ENCODE results near the gene CTSW.

The CTSW gene

DNA sequence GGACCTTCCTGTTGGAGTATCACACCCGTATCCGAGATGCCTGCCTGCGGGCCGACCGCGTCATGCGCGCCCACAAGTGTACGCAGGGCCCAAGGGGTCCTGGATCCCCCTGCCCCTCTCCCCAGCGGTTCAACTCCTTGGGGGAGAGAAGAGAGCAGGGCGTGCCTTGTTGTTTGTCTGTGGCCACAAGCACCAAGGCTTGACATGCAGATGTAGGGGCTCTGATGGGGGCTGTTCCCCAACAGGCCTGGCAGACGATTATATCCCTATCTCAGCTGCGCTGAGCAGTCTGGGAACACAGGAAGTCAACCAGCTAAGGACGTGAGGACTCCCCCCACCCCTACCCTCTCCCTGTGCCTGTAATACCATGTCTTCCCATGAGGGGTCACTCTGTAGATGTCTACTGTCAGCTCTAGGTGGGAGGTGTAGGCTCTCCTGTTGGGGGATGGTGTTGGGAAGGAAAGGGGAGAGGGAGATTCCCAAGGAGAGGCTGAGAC is 28.5 kb upstream of the CTSW start:
- no peaks in the 10 kb centered on the region for H3K27me3 ChIP-seq (ENCODE audit: insufficient read depth, low read length)
- H3K4me3 ChIP-seq (ENCODE audit: low read length) = no peak overlapping the region
- peaks cover 4% of the 10 kb centered on the region for H3K4me1 ChIP-seq (ENCODE audit: insufficient read depth, low read length)
- peaks cover 40% of the 10 kb centered on the region for H3K36me3 ChIP-seq (ENCODE audit: insufficient read depth, low read length)
- H2AFZ ChIP-seq (ENCODE audit: low read depth, low read length) = no peak overlapping the region
- peaks cover 7% of the 10 kb centered on the region for H3K9me3 ChIP-seq (ENCODE audit: low read length)

DNA sequence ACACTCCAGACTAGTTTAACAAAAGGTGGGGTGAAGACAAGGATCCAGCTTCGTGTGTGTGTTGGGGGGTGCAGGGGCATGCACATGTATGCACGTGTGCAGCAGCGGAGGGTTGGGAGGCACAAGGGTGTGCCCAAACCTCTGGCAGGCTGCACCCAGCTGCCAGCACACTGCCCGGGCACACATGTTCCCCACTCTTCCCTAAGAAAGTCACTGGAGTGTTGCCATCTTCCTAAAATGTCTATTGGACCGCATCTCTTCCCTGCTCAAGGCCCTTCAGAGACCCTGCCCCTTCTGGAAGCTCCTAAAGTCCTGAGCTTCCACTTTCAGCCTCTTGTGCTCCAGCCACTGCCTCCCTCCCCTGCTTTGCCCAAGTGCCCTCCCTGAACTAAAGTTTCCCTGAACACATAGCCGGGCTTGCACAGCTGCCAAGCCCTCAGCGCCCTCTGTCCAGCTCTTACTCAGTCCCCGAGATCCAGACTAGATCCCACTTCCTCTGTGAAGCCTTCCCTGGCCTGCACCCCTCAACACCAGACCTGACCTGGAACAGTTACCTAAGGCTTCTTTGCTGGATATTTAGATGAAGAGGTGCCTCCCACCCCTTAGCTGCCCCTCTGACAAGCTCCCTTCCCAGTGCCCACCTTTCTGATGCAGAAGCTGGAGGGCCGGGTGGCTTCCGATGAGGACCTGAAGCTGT is 27.7 kb upstream of the CTSW start:
- Histone ChIP-seq H3K4me1 (ENCODE audit: insufficient read depth, low read length) (peaks cover 11% of the 10 kb centered on the region), H3K9me3 (ENCODE audit: low read length) (peaks cover 7% of the 10 kb centered on the region), H2AFZ (ENCODE audit: low read depth, low read length) (no peak overlapping the region), H3K36me3 (ENCODE audit: insufficient read depth, low read length) (peaks cover 45% of the 10 kb centered on the region), H3K27me3 (ENCODE audit: insufficient read depth, low read length) (no peaks in the 10 kb centered on the region), H3K4me3 (ENCODE audit: low read length) (no peak overlapping the region)

DNA sequence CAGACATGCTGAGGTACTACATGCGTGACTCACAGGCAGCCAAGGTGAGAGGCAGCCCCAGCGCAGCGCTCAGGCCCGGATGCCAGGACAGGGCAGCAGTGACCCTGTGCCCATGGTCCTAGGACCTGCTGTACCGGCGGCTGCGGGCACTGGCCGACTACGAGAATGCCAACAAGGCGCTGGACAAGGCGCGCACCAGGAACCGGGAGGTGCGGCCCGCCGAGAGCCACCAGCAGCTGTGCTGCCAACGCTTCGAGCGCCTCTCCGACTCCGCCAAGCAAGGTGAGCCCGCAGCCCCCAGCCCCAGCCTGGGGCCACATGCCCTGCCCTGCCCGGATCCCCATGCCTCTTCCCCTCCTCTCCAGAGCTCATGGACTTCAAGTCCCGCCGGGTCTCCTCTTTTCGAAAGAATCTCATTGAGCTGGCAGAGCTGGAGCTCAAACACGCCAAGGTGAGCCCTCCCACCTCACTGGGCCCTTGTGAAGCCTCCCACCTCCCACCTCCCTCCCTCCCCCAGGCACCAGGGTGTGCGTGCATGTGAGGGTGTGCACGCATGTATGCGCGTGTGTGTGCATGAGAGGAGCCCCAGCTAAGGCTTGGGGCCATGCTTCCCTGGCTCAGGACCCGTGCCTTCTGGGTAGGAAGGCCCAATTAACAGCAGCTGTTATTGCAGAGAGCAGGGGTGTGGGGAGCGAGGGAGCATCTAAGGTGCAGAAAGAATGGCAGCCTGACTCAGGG is 27.0 kb upstream of the CTSW start:
- Histone ChIP-seq H2AFZ (ENCODE audit: low read depth, low read length) (no peak overlapping the region), H3K4me3 (ENCODE audit: low read length) (no peak overlapping the region), H3K9me3 (ENCODE audit: low read length) (peaks cover 7% of the 10 kb centered on the region), H3K36me3 (ENCODE audit: insufficient read depth, low read length) (peaks cover 45% of the 10 kb centered on the region), H3K4me1 (ENCODE audit: insufficient read depth, low read length) (peaks cover 11% of the 10 kb centered on the region), H3K27me3 (ENCODE audit: insufficient read depth, low read length) (no peaks in the 10 kb centered on the region)

DNA sequence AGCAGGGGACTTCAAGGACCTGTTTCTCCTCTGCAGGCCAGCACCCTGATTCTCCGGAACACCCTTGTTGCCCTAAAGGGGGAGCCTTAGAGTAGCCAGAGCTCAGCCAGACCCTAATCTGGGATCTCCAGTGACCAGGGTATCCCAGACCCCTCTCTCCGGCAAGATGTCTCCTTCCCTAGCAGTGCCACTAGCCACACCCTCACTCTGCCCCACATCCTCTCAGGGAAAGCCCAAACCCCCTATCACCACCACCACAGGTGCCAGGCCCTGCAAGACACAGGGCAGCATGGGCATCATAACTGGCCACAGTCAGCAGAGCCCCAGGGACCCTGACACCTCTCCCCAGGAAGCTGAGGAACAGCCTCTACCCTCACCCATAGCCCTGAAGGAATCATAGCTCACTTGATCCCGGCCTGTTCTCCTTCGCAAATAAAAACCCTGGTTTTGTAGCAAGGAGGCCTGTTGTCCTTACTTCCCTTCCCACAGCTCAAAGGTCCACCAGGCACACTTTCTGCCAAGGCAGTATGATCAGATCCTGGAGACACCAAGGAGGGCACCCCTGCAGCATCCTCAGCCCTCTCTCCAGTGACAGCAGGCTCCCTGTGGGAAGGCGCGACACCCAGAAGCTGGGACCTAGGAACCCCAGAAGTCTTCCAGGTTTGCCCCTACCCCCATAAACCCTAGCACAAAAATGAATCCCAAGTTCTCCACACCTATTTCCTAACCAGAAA is 26.2 kb upstream of the CTSW start:
- H2AFZ ChIP-seq (ENCODE audit: low read depth, low read length) = no peak overlapping the region
- no peaks in the 10 kb centered on the region for H3K27me3 ChIP-seq (ENCODE audit: insufficient read depth, low read length)
- peaks cover 7% of the 10 kb centered on the region for H3K9me3 ChIP-seq (ENCODE audit: low read length)
- H3K36me3 ChIP-seq (ENCODE audit: insufficient read depth, low read length) = peaks cover 45% of the 10 kb centered on the region
- H3K4me1 ChIP-seq (ENCODE audit: insufficient read depth, low read length) = peaks cover 11% of the 10 kb centered on the region
- no peak overlapping the region for H3K4me3 ChIP-seq (ENCODE audit: low read length)

DNA sequence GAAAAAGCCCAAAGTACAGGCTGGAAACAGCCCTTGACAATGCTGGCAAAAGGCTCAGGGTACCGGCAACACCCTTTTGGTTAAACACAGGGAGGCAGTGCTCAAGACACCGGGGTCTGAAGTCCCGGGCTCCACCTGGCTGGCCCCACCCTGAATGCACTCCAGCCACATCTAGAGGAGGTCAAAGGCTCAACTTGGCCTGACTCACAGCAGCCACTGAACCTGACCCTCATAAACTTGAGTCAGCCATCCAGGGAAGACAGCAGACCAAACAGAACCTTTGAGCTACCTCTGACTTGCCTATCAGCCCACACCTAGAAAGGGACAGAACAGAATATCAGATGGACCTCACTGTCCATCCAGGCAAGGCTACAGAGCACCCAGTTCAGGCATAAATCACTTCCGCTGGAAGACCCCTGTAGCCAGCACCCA is 25.5 kb upstream of the CTSW start:
- H3K4me1 ChIP-seq (ENCODE audit: insufficient read depth, low read length) = peaks cover 17% of the 10 kb centered on the region
- H3K9me3 ChIP-seq (ENCODE audit: low read length) = peaks cover 7% of the 10 kb centered on the region
- no peaks in the 10 kb centered on the region for H3K27me3 ChIP-seq (ENCODE audit: insufficient read depth, low read length)
- H2AFZ ChIP-seq (ENCODE audit: low read depth, low read length) = no peak overlapping the region
- no peak overlapping the region for H3K4me3 ChIP-seq (ENCODE audit: low read length)
- H3K36me3 ChIP-seq (ENCODE audit: insufficient read depth, low read length) = peaks cover 45% of the 10 kb centered on the region

DNA sequence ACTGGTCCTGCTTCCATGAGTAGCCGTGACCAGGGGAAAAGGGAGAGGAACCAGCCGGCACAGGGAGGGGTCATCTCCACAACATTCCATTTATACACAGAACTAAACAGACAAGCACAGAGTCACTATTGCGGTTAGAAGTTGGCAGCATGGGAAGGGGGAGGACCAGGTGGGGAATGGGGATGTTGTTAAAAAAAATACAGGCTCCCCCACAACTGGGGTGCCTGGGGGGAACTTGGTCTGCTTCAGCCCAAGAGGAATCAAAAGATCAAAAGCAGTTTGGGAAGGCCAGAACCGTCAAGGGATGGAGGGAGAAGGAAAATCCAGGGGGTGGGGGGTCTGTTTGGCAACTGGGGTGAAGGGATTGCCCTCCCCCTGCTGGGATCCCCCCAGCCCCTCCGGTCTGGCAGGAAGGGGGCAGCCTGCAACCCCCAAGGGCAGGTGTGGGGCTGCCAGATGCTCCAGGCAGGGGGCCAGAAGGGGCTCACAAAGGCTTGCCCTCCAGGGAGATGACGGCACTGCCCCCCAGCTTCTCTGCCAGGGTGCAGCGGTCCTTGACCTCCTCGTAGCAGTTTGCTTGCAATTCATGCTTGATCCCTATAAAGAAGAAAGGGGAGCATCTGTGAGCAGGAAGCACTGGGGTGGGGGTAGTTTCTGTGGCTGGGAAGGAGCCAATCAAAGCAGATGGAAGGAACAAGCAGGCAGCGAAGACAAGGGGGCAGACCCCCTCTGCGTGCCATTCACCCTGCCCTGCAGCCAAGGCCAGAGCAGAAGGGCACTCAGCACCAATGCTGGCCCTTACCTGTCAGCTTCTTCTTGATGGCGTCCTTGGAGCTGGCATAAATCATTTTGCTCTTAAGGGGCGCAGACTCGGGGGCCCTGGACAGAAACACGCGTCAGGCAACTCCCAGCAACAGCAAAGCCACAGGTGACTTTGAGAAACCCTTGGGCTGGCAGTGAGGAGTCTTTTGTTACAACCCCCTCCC is 24.5 kb upstream of the CTSW start:
- Histone ChIP-seq H2AFZ (ENCODE audit: low read depth, low read length) (no peak overlapping the region), H3K36me3 (ENCODE audit: insufficient read depth, low read length) (peaks cover 45% of the 10 kb centered on the region), H3K27me3 (ENCODE audit: insufficient read depth, low read length) (no peaks in the 10 kb centered on the region), H3K4me1 (ENCODE audit: insufficient read depth, low read length) (peaks cover 17% of the 10 kb centered on the region), H3K4me3 (ENCODE audit: low read length) (no peak overlapping the region), H3K9me3 (ENCODE audit: low read length) (peaks cover 7% of the 10 kb centered on the region)

DNA sequence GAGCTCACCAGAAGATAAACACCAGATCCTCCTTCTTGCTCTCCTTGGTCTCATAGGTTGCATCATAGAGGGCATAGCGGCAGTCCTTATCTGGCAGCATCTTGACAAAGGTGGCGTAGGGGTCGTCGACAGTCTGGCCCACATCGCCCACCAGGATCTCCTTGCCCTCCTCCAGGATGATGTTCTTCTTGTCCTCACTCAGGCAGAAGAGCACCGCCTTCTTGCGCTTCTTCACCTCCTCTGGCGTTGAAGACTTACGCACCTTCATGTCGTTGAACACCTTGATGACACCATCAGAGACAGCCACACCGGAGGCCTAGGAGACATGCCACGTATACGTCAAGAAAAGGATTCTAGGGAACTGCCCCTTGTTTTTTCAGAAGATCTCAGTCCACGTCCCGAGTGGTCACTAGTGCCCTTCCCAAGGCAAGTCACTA is 23.7 kb upstream of the CTSW start:
- peaks cover 45% of the 10 kb centered on the region for H3K36me3 ChIP-seq (ENCODE audit: insufficient read depth, low read length)
- no peak overlapping the region for H2AFZ ChIP-seq (ENCODE audit: low read depth, low read length)
- peaks cover 7% of the 10 kb centered on the region for H3K9me3 ChIP-seq (ENCODE audit: low read length)
- H3K4me3 ChIP-seq (ENCODE audit: low read length) = peak overlapping the region; percentile 97
- no peaks in the 10 kb centered on the region for H3K27me3 ChIP-seq (ENCODE audit: insufficient read depth, low read length)
- peaks cover 19% of the 10 kb centered on the region for H3K4me1 ChIP-seq (ENCODE audit: insufficient read depth, low read length)

DNA sequence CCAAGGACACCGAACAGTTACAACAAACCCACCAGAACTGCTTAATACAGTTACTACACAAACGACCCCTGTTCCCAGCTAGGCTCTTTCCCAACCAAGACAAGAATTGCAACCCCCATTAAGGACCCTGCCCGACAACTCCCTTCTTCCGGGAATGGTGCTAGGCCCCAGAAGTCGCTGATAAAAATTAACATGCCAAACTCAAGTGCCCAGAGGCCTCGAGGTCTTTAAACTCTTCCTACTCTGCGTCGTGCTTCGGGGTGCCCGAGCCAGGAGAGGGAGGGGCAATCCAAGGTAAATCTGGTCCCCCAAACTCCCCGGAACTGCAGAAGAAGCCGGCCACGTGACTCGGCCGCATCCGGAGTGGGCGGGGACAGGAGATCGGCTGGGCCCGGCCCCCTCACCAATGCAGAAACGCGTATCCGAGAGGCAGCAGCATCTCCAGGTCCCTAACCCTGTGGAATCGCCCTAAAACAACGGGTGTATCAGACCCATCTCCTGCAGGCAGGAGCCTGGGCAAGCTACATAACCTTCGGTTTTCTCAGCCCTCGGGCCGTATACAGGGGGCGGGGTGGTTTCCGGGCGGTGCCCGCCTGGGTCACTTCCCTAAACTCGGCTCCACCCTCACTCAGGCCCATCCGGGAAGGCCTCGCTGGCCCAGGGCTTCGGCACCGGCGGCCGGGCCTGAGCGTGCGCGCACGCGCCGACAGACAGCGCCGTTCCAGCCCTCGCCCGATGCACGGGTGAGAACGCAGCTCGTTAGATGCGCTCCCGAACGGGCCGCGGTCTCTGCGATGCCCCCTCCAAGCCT is 22.7 kb upstream of the CTSW start:
- no peak overlapping the region for H2AFZ ChIP-seq (ENCODE audit: low read depth, low read length)
- peaks cover 28% of the 10 kb centered on the region for H3K4me1 ChIP-seq (ENCODE audit: insufficient read depth, low read length)
- H3K36me3 ChIP-seq (ENCODE audit: insufficient read depth, low read length) = peaks cover 51% of the 10 kb centered on the region
- no peaks in the 10 kb centered on the region for H3K9me3 ChIP-seq (ENCODE audit: low read length)
- H3K27me3 ChIP-seq (ENCODE audit: insufficient read depth, low read length) = no peaks in the 10 kb centered on the region
- H3K4me3 ChIP-seq (ENCODE audit: low read length) = peak overlapping the region; percentile 97

DNA sequence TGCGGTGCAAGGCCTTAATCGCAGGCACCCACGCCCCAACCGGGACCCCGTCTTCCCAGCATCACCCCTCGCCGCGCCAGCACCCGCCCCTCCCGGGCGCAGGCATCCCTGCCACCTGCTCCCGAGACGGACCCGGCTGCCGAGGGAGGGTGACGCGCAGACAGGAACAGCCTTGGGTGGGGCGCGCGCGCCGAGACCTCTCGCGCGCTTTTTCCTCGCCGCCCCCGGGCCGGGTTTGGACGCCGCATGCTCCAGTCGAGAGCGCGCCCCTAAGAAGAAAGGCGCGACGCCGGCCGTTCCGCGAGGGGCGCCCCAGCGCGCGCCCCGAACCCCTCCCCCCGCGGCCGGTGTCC is 22.2 kb upstream of the CTSW start:
- H3K4me1 ChIP-seq (ENCODE audit: insufficient read depth, low read length) = peaks cover 29% of the 10 kb centered on the region
- H3K4me3 ChIP-seq (ENCODE audit: low read length) = peak overlapping the region; percentile 97
- H3K27me3 ChIP-seq (ENCODE audit: insufficient read depth, low read length) = no peaks in the 10 kb centered on the region
- no peak overlapping the region for H2AFZ ChIP-seq (ENCODE audit: low read depth, low read length)
- H3K9me3 ChIP-seq (ENCODE audit: low read length) = no peaks in the 10 kb centered on the region
- peaks cover 53% of the 10 kb centered on the region for H3K36me3 ChIP-seq (ENCODE audit: insufficient read depth, low read length)

DNA sequence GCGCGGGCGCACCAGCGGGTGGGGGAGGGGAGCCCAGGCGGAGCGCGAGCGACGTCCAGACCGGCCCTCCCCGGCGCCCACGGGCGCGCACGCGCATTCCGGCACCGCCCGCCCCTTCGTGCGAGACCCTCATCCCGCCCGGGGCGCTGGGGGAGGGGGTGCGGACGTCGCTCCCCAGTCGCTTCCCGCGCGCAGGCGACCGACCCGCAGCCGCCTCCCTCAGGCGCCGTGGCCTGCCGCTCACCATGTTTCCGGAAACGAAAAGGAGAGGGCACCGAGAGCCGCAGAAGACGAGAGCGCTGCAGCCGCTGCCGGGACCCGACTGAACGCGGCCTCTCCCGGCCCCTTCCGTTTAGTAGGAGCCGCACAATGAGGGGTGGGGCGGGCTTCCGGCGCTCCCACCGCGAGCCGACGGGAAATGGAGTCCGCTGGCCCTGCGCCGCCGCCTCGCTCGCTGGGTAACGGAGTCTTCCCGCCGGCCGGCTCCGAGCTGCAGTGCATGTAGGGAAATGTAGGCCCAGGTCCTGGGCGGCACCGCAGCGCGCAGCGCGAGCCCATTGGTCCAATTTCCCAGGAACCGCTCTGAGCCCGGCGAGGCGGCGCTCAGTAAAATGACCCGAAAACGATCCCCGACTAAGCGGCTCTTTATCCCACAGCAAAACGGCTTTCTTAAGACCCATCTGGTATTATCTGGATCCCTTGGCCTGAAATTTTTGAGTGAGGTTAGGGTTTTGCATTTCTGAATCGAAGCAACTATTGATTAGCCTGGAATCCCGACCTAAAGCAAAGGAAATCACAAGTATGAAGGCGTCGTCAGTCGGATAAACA is 21.6 kb upstream of the CTSW start, which contains the start of gene CFL1:
TSS of gene CFL1 (minus strand) at position 328 of the 828 bp plus-strand sequence. CDS start at position 247, 81 bp downstream.
- Histone ChIP-seq H3K4me3 (ENCODE audit: low read length) (peak within 1 kb of the TSS; percentile 97), H3K9me3 (ENCODE audit: low read length) (no peaks in the 10 kb centered on the region), H3K27me3 (ENCODE audit: insufficient read depth, low read length) (no peaks in the 10 kb centered on the region), H3K4me1 (ENCODE audit: insufficient read depth, low read length) (peaks cover 29% of the 10 kb centered on the region), H2AFZ (ENCODE audit: low read depth, low read length) (peak within 1 kb of the TSS; percentile 49), H3K36me3 (ENCODE audit: insufficient read depth, low read length) (peaks cover 54% of the 10 kb centered on the region)

DNA sequence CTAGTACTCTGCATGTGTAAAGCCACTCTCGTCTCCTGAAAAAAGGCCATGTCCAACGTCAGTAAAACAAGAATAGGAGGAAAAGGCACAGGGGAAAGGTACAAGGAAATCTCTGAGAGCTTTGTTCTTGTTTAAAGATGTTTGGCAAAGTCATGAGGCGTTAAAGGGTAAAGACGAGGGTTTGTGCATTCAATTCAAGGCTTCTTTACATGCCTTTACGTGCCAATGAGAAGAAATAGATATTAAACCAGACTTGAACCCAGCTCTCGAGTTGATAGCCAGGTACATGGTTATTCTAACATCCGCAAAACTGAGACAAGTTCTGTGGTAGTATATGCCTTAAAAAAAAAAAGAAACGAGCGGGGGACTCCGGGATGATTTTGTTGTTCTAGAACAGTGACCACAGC is 21.0 kb upstream of the CTSW start:
- peaks cover 29% of the 10 kb centered on the region for H3K4me1 ChIP-seq (ENCODE audit: insufficient read depth, low read length)
- no peaks in the 10 kb centered on the region for H3K27me3 ChIP-seq (ENCODE audit: insufficient read depth, low read length)
- H3K36me3 ChIP-seq (ENCODE audit: insufficient read depth, low read length) = peaks cover 54% of the 10 kb centered on the region
- H3K9me3 ChIP-seq (ENCODE audit: low read length) = no peaks in the 10 kb centered on the region
- H3K4me3 ChIP-seq (ENCODE audit: low read length) = peak overlapping the region; percentile 97
- H2AFZ ChIP-seq (ENCODE audit: low read depth, low read length) = peak overlapping the region; percentile 49

All from neuron (in vitro differentiated cells).